Prostate gland (tissue), 2 donors: ENCODE measurements around the gene PAX6.

Experiments used
- POLR2A ChIP-seq: fragments of 450-650 bp; IDR thresholded peaks from one replicate; pipeline ENCODE4 v1.6.1; 2016; ENCODE audit warnings: antibody characterized with exemption, mild to moderate bottlenecking
- POLR2AphosphoS5 ChIP-seq: sonication (generic); formaldehyde crosslinking; IDR thresholded peaks from one replicate; pipeline ENCODE4 v1.6.1; 2017; ENCODE audit warnings: antibody characterized with exemption
- TF ChIP-seq, protein P1 (sequence below), 4 experiments: fragments of 200-600 bp in 2 of 4; fragments of 450-650 bp in 2 of 4; sonication (generic) in 2 of 4; IDR thresholded peaks; 1 replicate in 3 of 4; 2 replicates in 1 of 4; pipeline ENCODE4 v1.5.1; 2016 to 2019; ENCODE audit warnings: antibody characterized with exemption in 4 of 4, mild to moderate bottlenecking in 2 of 4, moderate library complexity in 2 of 4

DNA sequence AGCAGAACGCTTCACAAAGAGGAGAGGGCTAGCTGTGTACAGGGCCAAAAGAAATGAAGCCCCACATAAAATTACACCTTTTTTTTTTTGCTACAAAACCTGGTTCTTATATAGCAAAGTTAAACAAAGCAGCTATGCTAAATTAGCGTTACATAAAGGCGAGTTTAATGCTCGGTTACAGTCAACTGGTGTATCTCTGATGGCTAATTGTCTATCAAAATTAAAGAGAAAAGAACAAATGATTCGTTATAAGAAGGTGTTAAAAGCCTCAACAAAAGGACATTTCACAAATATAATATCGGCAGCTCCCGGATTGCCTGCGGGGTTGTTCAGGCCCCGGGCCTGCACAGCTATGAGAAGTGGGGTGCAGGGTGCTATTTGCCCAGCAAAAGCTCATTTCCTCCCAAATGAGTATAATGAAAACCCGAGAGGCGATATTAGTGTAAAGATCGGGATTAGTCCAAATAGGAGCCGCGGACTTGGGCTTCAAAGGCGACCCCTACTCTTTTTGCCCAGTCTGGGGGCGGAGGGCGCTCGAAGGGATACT, 13.3 kb upstream of the PAX6 start:
- TF ChIP-seq POLR2A (no peak), POLR2AphosphoS5 (no peak)
- TF ChIP-seq, protein P1, sequence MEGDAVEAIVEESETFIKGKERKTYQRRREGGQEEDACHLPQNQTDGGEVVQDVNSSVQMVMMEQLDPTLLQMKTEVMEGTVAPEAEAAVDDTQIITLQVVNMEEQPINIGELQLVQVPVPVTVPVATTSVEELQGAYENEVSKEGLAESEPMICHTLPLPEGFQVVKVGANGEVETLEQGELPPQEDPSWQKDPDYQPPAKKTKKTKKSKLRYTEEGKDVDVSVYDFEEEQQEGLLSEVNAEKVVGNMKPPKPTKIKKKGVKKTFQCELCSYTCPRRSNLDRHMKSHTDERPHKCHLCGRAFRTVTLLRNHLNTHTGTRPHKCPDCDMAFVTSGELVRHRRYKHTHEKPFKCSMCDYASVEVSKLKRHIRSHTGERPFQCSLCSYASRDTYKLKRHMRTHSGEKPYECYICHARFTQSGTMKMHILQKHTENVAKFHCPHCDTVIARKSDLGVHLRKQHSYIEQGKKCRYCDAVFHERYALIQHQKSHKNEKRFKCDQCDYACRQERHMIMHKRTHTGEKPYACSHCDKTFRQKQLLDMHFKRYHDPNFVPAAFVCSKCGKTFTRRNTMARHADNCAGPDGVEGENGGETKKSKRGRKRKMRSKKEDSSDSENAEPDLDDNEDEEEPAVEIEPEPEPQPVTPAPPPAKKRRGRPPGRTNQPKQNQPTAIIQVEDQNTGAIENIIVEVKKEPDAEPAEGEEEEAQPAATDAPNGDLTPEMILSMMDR (IDR thresholded peaks at IDR 0.05), result no peak
